Ecto neural progenitor cell (in vitro differentiated cells): ENCODE measurements around the gene SSR1.
"Not testable (repeated sequence)": the region's sequence is repeated elsewhere in the genome, so short reads cannot be mapped to it uniquely, and the experiment has no call there.

ENCODE experiments used
- DNase-seq: peaks from one replicate; pipeline ENCODE4 v3.0.0-alpha.2; 2018; ENCODE audit warnings: low spot score

SSR1 gene

GRCh38 chr6:7317538-7317937 lies 4.5 kb upstream of the SSR1 start:
- no peak for DNase-seq

DNA sequence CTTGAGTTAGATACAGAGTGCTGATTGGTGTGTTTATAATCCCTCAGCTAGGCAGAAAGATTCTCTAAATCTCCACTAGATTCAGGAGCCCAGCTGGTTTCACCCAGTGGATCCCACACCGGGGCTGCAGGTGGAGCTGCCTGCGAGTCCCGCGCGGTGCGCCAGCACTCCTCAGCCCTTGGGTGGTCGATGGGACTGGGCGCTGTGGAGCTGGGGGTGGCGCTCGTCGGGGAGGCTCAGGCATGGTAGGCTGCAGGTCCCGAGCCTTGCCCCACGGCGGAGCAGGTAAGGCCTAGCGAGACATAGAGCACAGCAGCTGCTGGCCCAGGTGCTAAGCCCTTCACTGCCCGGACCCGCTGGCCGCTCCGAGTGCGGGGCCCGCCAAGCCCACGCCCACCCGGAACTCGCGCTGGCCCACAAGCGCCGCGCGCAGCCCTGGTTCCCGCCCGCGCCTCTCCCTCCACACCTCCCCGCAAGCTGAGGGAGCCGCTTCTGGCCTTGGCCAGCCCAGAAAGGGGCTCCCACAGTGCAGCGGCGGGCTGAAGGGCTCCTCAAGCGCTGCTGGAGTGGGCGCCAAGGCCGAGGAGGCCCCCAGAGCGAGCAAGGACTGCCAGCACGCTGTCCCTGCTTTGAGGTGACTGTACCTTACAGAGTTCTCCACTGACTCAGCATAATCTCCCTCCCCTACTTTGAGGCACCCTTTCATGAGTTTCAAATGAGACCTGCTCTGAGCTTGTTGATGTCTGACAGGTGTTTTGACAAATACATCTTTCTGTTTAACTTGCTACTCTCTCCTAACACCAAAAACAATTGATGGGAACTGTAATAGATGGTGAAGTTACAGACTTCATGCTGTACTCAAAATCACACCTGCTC lies 3.9 kb upstream of the SSR1 start:
- no peak for DNase-seq

- DNase-seq = no peak
These were observed 3.0 kb upstream of the SSR1 start for GRCh38 chr6:7315948-7316365.

DNA sequence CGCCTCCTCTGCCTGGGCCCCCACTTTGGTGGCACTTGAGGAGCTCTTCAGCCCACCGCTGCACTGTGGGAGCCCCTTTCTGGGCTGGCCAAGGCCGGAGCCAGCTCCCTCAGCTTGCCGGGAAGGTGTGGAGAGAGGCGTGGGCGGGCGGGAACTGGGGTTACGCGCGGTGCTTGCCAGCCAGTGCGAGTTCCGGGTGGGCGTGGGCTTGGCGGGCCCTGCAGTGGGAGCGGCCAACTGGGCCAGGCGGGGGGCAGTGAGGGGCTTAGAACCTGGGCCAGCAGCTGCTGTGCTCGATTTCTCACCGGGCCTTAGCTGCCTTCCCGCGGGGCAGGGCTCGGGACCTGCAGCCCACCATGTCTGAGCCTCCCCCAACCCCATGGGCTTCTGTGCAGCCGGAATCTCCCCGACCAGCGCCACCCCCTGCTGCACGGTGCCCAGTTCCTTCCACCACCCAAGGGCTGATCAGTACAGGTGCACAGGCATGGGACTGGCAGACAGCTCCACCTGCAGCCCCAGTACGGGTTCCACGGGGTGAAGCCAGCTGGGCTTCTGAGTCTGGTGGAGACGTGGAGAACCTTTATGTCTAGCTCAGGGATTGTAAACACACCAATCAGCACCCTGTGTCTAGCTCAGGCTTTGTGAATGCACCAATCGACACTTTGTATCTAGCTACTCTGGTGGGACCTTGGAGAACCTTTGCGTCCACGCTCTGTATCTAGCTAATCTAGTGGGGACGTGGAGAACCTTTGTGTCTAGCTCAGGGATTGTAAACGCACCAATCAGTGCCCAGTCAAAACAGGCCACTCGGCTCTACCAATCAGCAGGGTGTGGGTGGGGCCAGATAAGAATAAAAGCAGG lies 2.3 kb upstream of the SSR1 start:
- not testable (repeated sequence) for DNase-seq

GRCh38 chr6:7314414-7314813 lies 1.4 kb upstream of the SSR1 start:
- DNase-seq = no peak

DNA sequence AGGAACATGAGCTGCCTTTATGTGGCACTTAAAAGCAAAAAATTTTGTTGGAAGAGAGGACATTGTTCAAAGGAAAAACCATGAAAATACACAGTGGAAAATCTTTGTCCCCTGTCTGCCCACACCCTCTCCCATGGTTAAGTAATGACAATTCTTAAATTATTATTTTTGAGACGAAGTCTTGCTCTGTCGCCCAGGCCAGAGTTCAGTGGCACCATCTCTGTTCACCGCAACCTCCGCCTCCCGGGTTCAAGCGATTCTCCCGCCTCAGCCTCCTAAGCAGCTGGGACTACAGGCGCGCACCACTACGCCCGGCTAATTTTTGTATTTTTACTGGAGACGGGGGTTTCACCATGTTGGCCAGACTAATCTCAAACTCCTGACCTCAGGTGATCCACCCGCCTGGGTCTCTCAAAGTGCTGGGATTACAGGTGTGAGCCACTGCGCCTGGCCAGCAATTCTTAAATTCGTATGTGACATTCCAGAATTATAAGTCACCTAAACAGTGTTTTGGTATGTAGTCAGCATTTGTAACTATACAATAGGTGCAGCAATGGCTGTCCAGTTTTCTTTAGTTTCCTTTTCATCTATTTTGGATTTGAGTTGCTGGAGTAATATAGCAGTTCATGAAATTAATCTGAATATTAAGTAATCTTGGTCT lies 636 bp upstream of the SSR1 start:
- DNase-seq = no peak

- no peak for DNase-seq
These were observed 933 bp downstream of the SSR1 start for GRCh38 chr6:7311917-7312615.

DNA sequence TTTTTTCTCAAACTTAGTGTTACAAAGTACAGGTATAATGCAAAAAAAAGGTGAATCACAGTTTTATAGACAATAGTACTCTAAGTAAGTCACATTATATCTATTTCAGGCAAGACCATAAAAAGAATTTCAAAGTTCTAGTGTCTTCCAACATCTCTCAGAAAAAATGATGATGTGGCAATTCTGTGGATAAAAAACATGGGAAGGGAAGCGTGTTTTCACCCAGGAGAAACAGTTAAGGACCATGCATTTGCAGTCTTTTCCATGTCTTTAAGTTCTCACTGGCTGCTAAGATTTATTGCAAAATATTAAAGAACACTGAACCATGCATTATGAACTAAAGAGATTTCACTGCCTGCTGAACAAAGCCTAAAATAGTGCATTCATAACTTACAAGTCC lies 1.8 kb downstream of the SSR1 start:
- no peak for DNase-seq

- no peak for DNase-seq
These were observed 3.9 kb downstream of the SSR1 start for GRCh38 chr6:7309050-7309449.

- DNase-seq = no peak
These were observed 5.5 kb downstream of the SSR1 start for GRCh38 chr6:7307533-7307932.

GRCh38 chr6:7304821-7305220 lies 8.2 kb downstream of the SSR1 start:
- no peak for DNase-seq

GRCh38 chr6:7301702-7302101 lies 11.3 kb downstream of the SSR1 start:
- DNase-seq = no peak

GRCh38 chr6:7300926-7301325 lies 12.1 kb downstream of the SSR1 start:
- DNase-seq = no peak

GRCh38 chr6:7298113-7298512 lies 14.9 kb downstream of the SSR1 start:
- DNase-seq = no peak

- DNase-seq = no peak
These were observed 16.4 kb downstream of the SSR1 start for GRCh38 chr6:7296602-7297001.

DNA sequence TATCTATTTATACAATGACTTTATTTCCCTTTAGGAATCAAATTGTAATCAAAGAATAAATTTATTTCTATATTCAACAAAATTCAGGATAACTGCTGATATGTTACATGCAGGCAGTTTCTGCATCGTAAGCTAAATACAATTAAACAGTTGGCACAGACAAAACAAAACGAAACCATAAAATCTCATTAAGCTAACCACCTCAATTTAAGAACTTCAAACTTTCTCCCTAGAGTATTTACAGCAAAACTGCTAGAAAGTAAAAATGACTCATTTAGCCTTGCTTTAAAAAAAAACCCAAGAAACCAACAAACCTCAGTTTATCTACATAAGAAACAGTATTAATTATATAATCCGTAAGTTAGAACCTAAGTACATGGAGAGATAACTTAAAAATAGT lies 17.1 kb downstream of the SSR1 start:
- no peak for DNase-seq

DNA sequence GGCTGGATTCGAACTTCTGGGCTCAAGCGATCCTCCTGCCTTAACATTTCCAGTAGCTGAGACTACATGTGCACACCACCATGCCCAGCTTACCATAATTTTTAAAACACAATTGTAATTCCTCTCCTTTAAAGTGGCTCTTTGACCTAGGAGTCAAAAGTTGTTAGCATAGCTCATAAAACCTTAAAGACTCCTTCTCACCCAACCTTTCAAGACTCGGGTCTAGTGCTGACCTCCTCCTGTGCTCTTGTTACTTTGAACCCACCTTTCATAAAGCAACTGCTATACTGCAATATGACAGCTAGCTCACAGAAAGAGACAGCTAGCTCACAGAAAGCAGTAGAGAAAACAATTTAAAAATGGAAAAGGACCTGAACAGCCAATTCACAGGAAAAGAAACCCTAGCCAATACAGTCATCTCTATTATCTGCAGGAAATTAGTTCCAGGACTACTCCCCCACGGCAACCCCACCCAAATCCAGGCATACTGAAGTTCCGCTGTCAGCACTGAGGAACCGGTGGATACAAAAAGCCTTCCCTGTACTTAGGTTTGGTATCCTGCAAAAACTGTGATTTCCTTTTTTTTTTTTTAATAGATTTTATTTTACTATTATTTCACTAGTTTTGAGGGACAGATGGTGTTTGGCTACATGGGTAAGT lies 20.3 kb downstream of the SSR1 start:
- DNase-seq = no peak

DNA sequence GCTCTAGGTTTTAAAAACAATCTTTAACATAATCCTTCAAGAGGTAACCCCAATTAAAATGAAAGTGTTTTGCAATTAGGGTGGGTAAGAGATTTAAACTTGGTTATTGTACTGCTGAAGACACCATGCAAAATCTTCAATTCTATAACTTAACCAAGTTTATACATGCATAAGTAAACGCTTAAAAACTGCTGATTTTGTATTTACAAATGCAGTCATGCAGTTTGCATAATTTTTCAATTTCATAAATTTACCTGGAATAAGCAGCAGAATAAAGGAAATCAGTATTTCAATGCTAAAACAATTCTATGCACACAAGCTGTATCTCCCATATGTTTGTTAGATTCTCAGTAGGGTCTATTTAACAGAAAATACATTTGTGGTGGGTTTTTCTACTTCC lies 22.9 kb downstream of the SSR1 start:
- DNase-seq = no peak

GRCh38 chr6:7285416-7285815 lies 27.6 kb downstream of the SSR1 start:
- no peak for DNase-seq

DNA sequence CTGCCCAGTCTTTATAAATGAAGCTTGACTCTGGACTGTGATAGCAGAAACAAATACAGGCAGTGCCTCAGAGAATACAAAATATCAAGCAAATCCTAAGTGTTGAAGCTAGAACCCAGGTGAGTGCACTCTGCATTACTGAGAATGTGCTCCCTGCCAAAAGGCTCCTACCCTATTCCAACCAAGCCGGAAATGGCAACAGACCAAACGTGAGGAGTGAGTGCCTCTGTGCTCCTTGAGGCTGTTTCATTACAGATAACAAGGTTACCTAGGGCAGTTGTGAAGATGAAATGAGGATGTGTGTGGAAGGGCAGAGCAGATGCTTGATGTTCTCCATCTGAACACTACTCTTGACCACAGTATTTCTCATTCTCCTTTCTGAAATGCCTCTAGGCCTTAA lies 29.3 kb downstream of the SSR1 start:
- DNase-seq = no peak

GRCh38 chr6:7282097-7282906 lies 30.7 kb downstream of the SSR1 start:
- DNase-seq = no peak
